GM18508 (cell line): Measurements from ENCODE around the gene HYPK.
"Not testable (repeated sequence)": the region's sequence is repeated elsewhere in the genome, so short reads cannot be mapped to it uniquely, and the experiment has no call there.

Source experiments
- ATAC-seq: cut with Tn5 transposase; IDR thresholded peaks from one replicate; pipeline ENCODE4 v1.9.1; 2021; ENCODE audit warnings: moderate number of reproducible peaks; ENCODE audit not compliant: insufficient read depth, unreplicated experiment

HYPK gene

DNA sequence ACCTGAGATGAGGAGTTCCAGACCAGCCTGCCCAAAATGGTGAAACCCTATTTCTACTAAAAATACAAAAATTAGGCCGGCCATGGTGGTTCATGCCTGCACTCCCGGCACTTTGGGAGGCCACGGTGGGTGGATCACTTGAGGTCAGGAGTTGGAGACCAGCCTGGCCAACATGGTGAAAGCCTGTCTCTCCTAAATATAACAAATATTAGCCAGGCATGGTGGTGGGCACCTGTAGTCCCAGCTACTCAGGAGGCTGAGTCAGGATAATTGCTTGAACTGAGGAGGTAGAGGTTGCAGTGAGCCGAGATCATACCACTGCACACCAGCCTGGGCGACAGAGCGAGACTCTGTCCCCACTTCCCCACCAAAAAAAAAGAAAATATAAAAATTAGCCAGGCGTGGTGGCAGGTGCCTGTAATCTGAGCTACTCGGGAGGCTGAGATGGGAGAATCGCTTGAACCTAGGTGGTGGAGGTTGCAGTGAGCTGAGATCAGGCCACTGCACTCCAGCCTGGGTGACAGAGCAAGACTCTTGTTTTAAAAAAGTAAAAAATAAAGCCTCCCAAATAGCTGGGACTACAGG, 30.4 kb downstream of the HYPK start:
- not testable (repeated sequence) for ATAC-seq

DNA sequence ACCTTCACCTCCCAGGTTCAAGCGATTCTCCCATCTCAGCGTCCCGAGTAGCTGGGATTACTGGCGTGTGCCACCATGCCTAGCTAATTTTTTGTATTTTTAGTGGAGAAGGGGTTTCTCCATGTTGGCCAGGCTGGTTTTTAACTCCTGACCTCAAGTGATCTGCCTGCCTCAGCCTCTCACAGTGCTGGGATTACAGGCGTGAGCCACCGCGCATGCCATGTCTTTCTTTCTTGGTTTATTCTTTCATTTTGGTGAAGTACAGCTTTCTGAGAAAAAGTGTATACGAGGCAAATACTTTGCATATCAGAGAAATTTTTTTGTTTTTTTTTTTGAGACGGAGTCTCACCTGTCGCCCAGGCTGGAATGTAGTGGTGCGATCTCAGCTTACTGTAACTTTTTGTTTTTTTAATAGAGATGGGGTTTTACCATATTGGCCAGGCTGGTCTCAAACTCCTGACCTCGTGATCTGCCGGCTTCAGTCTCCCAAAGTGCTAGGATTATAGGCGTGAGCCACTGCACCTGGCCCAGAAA, 31.2 kb downstream of the HYPK start:
- ATAC-seq: not testable (repeated sequence)

- not testable (repeated sequence) for ATAC-seq
These were observed 32.1 kb downstream of the HYPK start for GRCh38 chr15:43832485-43832884.

GRCh38 chr15:43845421-43845820, 45.0 kb downstream of the HYPK start:
- no peak for ATAC-seq

DNA sequence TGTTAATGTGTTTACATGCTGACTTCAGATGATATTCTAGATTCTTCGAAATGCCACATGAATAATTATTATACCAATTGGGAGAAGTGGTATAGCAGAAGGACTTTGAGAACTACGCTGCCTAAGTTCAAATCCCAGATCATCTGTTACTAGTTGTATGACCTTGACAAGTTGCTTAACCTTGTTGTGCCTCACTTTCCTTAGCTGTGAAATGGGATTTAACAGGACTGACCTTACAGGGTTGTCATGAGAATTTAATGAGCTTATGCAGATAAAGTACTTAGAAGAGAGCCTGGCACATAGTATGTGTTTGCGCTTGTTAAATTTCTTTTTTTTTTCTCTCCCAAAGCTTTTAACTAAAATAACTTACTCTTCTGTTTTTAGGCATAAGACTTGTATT, 50.9 kb downstream of the HYPK start:
- no peak for ATAC-seq

DNA sequence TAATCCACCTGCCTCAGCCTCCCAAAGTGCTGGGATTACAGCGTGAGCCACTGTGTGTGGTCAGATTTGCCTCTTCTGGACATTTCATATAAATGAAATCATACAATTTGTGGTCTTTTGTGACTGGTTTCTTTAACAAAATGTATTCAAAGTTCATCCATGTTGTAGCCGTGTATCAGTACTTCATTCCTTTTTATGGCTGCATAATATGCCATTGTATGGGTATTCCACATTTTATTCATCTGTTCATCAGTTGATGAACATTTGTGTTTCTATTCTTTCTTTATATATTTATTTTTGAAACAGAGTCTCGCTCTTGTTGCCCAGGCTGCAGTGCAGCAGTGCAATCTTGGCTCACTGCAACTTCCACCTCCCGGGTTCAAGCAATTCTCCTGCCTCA, 52.2 kb downstream of the HYPK start:
- ATAC-seq: no peak
